GM19397 (cell line): ENCODE results near the gene A2ML1.
A peak's percentile ranks its signal among the peaks of the same experiment; 100 is the strongest.
"Not testable (repeated sequence)": the region's sequence is repeated elsewhere in the genome, so short reads cannot be mapped to it uniquely, and the experiment has no call there.

Source experiments
- ATAC-seq: cut with Tn5 transposase; IDR thresholded peaks from one replicate; pipeline ENCODE4 v1.9.1; 2021; ENCODE audit warnings: mild to moderate bottlenecking, moderate library complexity; ENCODE audit not compliant: unreplicated experiment

The A2ML1 gene

GRCh38 chr12:8904665-8905064 lies 82.2 kb downstream of the A2ML1 start:
- no peak for ATAC-seq

DNA sequence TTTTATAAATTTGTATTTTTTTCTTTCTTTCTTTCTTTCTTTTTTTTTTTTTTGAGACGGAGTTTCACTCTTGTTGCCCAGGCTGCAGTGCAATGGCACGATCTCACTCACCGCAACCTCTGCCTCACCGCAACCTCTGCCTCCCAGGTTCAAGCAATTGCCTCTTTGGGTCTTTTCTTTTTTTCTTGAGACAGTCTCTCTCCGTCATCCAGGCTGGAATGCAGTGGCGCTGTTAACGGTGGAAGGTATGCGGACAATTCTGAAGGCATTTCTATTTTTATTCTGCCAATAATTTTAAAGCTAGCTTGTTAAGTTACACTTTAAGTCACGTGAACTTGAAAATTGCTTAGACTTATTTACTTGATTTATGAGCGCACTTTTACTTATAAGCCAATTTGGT lies 83.1 kb downstream of the A2ML1 start:
- no peak for ATAC-seq

- ATAC-seq, result no peak
These were observed 84.1 kb downstream of the A2ML1 start for GRCh38 chr12:8906266-8907180.

- no peak for ATAC-seq
These were observed 85.1 kb downstream of the A2ML1 start for GRCh38 chr12:8907513-8907912.

GRCh38 chr12:8909752-8910151 lies 87.3 kb downstream of the A2ML1 start:
- no peak for ATAC-seq

DNA sequence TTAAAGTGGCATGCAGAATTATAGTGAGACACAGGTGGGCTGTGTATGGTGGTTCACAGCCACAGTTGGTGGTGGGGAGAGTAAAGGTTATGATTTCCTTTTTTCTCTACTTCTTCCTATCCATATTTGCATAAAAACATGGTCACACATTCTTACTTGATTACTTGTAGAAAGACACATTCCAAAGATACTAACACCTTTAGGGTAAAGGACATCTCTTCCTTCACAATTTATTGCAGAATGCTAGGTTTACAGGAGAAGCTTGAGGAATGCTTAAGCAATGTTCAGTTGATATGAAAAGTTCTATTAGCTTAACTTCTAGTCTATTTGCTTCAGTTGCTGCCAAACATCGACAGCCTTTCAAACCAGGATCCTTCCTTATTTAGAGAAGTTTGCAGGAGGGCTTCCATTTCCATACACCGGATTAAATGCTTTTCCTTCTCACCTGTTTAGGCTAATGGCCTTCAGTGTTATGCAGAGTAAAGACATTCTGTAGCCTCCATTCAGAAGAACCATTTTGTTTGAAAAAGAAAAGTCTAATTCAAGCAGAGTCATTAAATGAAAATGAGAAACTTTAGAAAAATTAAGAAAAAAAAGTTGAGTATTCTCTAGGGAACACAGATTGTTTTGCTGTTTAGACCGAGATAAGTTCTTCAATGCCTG lies 89.3 kb downstream of the A2ML1 start:
- no peak for ATAC-seq

DNA sequence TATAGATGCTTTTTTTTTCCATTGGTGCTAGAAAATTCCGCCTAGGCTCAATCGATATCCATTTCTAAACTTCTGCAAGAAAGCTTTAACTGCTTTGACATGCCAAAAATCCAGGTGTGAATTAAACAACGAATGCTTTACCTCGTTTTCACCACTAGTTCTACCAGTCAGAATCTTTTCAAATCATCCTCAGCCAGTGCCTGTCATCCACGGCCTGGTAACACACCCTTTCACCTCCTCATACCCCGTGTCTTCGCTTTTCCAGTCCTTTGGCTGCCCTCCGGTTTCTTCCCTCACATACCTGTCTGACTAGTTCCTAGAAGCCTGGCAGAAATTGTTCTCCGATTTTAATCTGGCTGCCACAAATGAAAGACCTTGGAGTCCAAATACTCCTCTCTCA lies 90.5 kb downstream of the A2ML1 start:
- ATAC-seq, result no peak

DNA sequence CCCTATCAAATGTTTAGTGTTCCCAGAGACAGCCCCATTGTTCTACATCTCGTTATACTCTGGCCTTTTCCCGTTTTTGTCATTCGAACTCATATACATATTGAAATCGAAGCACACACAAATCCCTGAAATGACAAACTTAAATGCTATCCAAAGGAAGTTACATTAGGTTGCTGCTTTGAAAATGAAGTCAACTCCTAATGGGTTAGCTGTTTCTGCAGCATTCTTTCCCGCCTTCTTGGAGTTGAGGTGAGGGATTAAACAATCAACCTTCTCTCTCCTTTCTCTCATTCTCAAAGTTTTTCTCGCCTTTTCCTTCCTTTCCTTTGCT lies 91.2 kb downstream of the A2ML1 start:
- no peak for ATAC-seq

GRCh38 chr12:8914033-8914715 lies 91.8 kb downstream of the A2ML1 start, which contains the start of gene PHC1:
Gene PHC1 (plus strand): TSS chr12:8914509. CDS start chr12:8917678, 3,169 bp downstream.
- ATAC-seq, result peak; percentile 77

DNA sequence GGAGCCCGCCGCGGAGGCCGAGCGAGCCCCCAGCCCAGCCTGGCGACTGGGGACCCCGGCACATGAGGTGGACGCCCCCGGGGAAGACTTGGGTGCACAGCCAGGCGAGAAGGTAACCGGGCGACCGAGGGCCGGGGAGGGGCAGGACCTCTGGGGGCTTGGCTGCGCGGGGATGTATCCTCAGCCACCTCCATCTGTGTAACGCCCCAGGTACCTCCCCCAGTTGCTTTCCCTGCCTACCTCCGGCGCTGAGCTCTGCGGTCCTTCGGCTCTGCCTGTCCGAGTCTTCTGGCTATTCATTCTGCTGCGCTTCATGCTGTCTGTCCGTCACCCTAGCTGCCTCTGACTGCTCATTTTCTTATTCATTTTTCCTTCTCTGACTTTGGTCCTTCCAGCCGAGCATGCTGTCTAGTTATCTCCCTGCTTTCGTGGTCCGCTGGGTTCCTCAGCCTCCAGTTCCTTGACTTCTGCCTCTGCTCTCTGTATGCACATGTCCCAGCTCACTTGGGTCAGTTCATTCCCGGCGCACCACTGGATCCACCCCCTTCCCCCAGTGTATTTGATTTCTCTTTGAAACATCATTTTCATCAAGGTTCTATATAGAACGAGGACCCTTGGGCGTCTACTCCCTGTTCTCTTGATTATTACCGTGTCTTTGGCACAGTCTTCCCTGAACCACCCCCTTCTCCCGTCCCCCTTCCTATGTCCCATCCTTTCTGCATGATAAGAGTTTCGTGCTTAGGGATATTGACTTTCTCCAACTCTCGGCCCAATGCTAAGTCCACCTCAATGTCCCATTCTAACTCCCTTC lies 92.5 kb downstream of the A2ML1 start:
- ATAC-seq, result peak; percentile 74

DNA sequence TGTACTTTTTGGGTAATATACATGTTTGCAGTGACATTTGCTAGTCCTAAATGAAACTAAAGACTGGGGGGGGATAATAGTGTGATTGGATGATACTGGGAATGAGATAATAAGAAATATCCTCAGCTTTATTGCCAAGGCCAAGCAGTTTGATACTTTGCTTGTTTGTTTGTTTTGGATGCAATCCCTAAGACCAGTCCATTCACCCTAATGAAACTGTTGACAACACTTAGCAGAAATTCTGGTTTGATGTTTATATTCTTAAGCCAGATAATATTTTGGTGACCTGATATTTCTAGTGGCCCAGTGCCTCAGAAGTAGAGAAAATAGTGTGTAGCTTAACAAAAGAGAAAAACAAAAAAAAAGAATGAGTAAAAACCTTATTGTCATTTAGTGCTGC lies 93.7 kb downstream of the A2ML1 start:
- no peak for ATAC-seq

GRCh38 chr12:8917031-8917430 lies 94.6 kb downstream of the A2ML1 start:
- no peak for ATAC-seq

GRCh38 chr12:8917751-8918150 lies 95.3 kb downstream of the A2ML1 start:
- no peak for ATAC-seq

- ATAC-seq, result not testable (repeated sequence)
These were observed 97.2 kb downstream of the A2ML1 start for GRCh38 chr12:8919643-8920042.

GRCh38 chr12:8922544-8922943 lies 100.1 kb downstream of the A2ML1 start:
- no peak for ATAC-seq
